Stimulated activated CD8-positive, alpha-beta memory T cell treated with anti-CD3 and anti-CD28 coated beads, Interleukin-15, amount 100 ng/mL, for 1 hour (primary cell): ENCODE data around the gene SIRPD.
"Not testable (repeated sequence)": the region's sequence is repeated elsewhere in the genome, so short reads cannot be mapped to it uniquely, and the experiment has no call there.

Source experiments
- DNase-seq: peaks from one replicate; pipeline ENCODE4 v3.0.0-alpha.2; 2020; ENCODE audit warnings: low read depth

The SIRPD gene

DNA sequence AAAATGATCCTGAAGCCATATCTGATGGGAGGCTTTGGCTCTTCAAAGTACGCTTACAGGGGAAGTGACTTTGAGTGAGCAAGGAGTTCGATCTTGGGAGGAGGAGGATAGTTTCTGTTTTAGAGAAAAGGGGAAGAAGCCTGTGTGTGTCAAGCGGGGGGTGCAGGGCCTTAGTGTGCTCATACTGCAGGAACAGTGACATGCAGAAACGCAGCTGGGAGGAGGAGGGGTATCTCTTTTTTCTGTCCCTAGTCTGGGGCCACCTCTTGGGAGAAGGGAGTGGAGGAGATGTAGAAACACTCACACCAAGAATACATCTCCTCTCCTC is 19.8 kb downstream of the SIRPD start:
- no peak for DNase-seq

DNA sequence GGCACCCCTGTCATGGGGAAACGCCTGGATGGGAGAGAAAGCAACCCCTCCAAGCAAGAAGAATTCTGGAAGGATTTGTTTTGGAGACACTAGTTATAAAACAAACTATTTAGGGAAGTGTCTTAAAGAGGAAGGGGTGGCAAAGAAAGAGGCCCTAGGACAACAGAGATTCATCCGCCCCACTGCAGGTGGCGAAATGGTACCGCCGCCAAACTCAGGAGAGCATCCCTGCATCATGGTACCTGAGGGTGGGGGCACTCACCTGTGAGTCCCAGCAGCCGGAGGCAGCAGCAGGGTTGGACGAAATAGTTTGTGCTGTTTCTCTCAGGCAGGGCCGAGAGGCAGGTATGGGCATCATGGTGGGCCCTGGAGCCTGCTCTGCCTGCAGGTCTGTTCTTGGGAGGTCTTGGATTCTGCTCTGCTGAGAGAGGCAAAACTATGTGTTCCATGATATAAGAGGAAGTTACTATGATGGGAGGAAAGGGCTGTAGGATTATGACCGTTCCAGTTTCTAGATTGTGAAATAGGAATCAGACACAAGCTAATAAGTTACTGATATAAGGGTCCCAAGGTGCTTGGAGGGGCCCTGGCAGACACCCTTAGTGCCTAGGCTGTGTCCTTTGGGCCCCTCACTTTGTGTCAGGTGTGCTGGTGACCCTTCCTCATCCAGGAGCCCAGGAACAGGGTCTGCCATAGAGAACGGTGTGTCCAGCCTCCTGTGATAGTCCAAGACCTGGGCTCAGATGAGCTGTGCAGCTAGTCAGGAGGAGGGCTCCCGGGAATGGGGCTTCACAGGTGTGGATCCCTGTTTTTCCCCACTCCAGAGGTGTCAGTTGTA is 20.4 kb downstream of the SIRPD start:
- DNase-seq = no peak

DNA sequence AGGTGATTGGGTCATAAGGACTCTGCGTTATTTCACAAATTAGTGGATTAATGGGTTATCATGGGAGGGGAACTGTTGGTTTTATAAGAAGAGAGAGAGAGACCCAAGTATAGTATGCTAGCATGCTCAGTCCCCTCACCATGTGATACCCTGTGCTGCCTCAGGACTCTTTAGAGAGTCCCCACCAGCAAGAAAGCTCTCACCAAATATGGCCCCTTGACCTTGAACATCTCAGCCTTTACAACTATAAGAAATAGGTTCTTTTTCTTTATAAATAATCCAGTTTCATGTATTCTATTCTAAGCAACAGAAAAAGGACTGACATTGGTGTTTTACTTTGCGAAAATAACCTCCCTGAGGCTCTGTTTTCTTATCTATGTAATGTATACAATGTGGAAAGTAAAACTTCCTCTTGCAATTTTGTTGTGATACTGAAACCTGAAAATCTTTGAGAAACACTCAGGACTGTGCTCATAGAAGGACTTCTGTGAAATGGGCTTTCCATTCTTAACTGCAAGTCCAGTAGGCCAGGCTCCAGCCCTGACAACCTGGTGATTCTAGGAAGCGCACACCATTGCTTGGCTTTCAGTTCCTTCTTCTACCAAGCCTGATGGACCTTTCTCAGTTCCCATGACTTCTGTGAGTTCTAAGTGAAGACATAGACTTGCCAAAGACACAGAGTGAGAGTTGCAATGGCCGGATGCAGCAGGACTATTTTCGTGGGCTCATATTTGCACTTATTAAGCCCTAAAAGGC is 21.9 kb downstream of the SIRPD start:
- DNase-seq = no peak

DNA sequence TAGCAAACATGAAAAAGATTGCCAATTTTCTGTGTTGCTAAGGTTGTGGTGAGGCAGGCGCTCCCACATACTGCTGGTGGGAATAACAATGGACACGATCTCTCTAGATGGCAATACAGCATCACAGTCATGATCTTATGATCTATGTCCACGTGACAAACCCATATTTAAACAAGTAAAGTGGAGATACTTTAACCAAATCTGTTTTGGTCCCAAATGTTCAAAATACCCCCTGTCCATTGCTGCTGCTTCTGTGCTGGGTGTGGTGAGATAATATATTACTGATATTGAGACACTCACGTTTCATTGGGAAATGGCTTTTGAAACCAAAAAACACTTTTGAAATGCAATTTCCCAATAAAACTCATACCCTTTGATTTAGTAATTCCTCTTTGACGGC is 23.0 kb downstream of the SIRPD start:
- no peak for DNase-seq

DNA sequence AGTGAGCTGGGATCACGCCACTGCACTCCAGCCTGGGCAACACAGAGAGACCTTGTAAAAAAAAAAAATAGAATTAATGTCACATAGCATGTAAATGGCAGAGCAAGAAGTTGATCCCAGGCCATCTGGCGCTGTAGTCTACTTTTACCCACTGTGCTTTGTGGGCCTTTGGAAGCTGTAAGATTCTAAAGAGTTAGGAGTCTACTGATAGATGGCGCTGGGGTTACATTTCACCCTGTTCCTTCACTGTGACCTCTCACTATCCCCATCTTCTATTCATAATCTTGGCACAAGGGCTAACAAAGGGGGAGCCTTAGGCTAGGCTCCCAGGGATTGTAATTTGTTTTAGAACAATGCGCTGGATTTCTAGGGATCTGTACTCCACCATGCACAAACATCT is 24.4 kb downstream of the SIRPD start:
- no peak for DNase-seq

DNA sequence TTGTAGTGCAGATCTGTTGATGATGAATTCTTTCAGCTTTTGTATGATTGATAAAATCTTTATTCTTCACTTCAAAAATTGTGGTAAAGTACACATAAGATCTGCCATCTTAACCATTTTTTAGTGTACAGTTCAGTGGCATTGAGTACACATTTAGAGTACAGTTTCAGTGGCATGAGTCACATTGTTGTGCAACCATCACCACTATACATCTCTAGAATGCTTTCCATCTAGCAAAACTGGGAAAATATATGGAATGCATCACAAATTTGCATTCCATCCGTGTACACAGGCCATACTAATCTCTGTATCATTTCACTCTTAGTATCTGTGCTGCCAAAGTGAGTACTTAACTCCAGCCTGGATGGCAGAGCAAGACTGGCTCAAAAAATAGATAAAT is 28.7 kb downstream of the SIRPD start:
- no peak for DNase-seq

DNA sequence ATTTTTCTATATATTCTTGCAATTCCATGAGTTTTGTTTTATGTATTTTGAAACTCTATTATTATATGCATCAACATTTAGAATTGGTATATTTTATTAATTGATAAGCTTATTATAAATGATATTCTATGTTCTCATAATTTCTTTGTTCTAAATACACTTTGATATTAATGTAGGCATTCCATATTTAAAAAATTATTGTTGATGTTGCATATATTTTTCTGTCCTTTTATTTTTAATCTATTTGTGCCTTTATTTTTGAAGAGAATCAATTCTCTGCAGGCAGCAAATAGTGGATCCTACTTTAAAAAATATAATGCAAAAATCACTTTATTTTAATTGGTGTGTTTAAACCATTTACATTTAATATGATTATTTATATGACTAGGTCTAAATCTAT is 29.6 kb downstream of the SIRPD start:
- no peak for DNase-seq

DNA sequence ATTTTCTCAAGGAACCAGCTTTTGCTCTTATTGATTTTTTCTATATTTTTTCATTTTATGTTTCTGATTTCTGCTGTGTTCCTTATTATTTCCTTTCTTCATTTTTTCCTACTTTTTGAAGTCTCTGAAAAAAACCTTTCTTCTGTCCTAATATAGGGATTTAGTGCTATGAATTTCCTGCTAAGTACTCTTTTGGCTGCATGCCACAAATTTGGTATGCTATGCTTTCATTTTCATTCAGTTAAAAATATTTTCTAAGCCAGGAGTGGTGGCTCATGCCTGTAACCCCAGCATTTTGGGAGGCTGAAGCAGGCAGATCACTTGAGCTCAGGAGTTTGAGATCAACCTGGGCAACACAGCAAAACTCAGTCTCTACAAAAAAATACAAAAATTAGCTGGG is 30.6 kb downstream of the SIRPD start:
- no peak for DNase-seq

DNA sequence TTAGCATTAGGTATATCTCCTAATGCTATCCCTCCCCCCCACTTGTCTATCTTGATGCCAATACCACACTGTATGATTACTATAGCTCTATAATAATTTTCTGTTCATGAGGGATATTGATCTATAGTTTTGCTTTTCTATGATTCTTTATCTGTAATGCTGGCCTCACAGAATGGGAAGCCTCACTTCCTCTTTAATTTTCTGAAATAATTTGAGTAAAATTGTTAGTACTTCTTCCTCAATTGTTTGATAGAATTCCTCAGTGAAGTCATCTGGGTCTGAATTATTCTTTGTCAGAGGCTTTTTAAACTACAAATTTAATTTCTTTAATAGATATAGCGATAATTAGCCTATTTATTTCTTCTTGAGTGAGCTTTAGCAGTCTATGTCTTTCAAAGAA is 31.2 kb downstream of the SIRPD start:
- no peak for DNase-seq

DNA sequence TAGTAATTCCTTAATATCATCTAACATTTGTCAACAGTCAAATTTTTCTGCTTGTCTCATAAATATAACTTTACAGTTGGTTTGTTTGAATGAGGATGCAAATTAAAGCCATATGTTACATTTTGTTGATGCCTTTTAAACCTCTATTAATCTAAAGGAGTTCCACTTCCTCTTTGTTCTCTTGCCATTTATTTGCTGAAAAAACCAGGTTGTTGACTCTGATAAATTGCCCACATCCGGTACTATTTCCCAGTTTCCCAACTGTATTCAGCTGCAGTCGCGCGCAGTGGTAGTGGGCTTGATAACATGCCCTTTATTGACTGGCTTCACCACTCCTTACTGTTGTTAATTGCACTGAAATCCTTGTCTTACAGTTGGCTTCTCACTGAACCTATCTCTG is 33.5 kb downstream of the SIRPD start:
- no peak for DNase-seq

DNA sequence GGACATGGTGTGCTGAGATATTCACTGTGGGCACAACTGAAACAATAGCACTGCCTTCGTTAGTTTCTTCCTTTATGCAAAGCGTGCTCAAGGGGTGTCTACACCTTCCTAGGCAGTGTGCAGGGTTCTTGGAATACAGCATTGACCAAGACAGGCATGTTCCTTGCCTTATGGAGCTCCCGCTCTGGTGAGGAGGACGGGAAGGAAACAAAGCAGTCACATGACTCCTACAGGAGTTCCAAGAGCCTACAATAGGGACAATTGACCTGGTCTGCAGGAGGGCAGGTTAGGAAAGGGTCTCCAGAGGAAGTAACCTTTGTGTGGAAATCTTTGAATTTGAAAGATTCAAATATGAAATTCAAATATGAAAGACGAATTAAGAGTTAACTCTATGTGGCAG is 40.5 kb downstream of the SIRPD start:
- DNase-seq = no peak

DNA sequence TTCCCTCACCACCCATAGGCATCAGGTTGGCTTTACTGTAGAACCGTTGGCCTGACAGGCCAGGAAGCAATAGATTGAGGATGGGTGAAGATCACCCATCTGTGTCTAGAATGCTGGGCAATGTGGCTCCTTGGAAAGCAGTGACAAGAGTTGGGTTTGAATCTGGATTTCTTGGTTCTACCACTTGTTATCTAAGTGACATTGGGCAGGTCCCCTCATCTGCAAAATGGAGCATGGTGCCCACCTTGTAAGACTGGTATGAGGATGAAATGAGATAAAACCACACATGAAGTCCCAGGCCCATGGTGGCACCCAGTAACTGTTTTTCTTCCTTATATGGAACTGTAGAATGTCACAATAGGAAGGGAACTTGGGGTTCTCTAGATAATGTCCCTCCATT is 43.7 kb downstream of the SIRPD start:
- no peak for DNase-seq

DNA sequence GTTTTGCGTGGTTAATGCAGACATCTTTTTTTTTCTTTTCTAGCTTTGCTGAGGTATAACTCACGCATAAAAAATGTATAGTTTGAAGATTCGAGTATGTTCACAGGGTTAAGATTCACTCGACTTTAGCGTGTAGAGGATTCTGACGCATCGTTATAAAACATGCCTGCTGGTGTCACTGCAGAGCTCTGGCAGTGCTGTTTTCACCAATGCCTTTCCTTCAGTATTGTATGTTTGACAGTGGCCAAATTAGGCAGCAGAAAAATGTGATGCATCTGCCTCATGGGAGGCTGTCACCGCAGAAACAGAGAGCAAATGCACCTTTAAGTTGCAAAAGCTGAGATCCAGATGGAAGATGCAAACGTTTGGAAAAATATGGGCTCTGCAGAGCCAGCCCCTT is 48.3 kb downstream of the SIRPD start:
- DNase-seq = no peak

DNA sequence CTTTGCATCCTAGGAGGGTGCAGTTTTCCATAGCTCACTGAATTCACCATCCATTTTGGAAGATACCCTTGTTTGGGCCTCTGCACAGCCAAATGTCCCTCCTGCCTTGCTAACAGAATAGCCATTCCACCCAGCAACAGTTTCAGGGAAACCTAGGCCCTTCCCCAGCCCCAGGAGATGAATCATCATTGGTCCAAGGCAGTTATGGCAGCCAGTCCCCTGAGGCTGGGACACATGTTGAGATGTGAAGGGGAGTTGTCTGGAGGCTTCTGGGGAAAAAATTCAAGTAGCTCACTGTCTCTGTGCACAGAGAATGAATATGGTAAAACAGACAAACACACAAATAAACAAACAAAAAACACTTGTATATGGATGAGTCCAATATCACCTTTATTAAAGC is 48.9 kb downstream of the SIRPD start:
- DNase-seq = no peak

DNA sequence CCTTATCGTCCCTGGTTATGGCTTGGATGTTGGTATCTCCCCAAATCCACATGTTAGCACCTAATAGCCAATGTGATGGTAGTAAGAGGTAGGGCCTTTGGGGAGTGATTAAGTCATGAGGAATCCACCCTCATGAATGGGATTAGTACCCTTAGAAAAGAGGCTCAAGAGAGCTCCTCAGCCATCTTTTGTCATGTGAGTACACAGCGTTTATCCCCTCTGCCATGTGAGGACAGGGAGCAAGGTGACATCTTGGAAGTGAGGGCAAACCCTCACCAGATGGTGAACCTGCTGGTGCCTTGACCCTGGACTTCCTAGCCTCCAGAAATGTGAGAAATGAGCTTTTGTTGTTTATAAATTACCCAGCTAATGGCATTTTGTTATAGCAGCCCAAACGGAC is 50.2 kb downstream of the SIRPD start:
- DNase-seq = no peak

DNA sequence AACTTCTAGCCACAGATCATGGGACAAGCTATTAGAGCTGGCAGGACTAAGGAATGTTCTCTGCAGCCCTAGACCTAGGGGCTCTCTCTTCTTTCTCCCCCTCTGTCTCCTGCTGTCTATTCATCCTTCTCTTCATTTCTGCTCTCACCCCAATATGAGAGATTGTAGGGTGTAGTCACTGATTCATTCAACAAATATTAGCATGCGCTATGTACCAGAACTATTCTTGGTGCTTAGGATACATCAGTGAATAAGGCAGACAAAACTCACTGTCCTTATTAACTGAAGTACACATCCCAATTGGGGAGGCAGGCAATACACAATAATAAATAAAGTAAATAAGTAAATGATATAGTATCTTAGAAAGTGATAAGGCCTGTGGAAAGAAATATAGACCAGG is 51.6 kb downstream of the SIRPD start:
- DNase-seq = no peak

DNA sequence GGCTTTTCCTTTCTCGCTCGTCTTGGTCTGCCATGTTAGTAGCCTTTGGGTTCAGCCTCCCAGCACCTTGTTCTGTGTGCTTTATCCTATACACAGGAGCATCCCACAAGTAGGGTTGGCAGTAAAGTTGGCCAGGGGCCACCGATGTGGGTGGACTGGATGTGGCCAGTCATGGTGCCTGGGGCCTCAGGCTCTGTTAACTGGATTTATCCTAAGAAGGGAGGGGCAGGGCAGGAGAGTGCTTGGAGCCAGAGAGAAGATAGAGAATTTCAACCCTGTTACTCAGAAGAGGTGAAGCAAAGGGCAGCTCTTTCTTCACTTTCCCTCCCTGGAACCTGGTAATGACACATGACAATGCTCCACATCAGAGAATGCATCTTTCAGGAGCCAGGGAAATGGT is 52.1 kb downstream of the SIRPD start:
- no peak for DNase-seq

DNA sequence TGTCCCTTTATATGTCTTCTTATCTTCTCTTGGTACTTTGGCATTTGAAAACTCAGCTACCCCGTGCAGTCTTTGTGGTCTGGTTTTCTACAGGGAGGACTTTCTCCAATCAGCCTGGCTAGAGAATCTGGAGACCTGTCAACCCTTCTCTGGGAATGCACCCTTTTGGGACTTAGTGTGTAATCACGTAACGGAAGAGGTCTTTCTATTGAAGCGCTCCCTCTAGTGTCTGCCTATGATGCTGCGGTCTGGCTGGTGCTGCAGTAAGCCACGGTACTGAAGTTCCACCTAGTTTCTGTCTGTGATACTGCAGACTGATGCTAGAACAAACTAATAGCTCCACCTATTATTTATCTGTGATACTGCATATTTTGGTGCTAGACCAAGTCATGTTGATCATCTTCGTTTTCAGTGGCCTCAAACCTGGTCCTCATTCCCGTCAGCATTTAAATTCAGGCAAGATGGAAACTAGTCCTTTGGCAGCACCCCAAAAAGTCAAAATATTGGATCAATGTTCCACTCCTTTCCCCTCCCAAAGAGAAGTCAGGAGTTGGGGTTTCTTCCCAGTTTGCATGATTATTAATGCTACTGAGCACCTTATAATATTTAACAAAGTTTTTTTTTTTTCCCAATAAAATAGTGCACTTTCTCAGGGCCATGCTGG is 53.8 kb downstream of the SIRPD start:
- DNase-seq = peak; percentile 49

DNA sequence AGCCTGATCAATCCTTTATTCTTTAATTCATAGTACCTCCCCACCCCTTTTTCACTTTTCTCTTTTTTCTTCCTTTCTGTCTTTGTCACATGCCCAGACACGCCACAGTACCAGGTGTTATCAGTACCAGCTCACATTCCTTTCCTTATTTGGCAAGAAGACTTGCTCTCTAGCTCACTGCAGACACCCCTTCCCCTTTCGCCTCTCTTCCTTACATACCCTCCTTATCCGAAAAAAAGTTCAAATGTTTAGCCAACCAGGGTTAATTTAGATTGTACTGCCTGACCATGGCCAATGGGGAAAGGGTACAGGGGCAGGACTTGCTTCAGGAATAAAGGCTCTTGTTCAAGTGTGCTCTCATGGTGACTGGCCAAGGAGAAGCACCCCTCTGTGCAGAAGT is 57.0 kb downstream of the SIRPD start:
- DNase-seq = no peak

DNA sequence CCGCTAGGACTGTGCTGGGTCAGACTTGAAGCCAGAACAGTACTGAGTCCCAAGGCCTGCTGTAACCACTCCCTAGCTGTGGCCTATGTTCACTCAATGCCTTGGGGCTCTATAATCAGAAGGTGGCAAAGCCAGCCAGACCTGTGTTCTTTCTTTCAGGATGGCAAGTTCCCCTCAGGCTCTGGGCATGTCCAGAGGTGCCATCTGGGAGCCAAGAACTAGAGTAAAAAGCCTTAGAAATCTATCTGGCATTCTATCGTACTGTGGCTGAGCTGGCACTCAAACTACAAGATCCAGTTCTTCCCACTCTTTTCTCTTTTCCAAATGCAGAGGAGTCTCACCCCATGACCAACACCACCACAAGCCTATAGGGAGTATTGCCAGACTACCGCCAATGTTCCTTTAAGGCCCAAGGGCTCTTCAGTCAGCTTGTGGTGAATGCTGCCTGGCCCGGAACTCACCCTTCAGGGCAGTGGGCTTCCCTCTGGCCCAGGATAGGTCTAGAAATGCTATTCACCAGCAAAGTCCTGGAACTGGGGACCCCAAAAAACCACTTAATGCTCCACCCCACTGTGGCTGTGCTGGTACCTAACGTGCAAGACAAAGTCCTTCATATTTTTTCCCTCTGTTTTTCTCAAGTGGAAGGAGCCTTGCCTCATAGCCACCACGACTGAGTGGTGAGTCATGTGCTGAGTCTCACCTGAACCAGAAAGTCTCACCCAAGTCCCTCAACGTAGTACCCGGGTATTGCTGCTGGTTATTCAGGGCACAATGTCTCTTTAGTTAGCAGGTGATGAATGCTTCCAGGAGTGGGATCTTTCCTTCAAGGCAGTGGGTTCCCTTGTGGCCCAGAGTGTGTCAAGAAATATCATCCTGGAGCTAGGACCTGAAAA is 57.7 kb downstream of the SIRPD start:
- no peak for DNase-seq

DNA sequence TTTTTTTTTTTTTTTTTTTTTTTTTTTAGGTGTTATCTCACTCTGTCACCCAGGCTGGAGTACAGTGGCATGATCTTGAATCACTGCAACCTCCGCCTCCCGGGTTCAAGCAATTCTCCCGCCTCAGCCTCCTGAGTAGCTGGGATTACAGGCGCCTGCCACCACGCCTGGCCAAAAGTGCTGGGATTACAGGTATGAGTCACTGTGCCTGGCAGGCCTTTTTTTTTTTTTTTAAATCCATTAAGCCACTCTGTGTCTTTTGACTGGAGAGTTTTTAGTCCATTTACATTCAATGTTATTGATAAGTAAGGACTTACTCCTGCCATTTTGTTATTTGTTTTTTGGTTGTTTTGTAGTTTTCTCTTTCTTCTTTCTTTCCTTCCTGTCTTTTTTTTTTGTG is 60.1 kb downstream of the SIRPD start:
- DNase-seq = not testable (repeated sequence)

DNA sequence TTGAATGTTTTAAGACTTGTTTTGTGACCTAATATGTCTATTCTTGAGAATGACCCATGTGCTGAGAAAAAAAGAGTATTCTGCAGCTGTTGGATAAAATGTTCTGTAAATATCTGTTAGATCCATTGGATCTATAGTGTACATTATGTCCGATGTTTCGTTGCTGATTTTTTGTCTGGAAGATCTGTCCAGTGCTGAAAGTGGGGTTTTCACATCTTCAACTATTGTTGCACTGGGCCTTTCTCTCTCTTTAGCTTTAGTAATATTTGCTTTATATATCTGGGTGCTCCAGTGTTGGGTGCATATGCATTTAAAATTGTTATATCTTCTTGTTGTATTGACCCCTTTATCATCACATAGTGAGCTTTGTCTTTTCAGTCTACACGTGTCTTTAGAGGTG is 60.6 kb downstream of the SIRPD start:
- no peak for DNase-seq
